GM19467 (cell line): ENCODE data around the gene PUM1.

Experiments
- ATAC-seq: cut with Tn5 transposase; IDR thresholded peaks from one replicate; pipeline ENCODE4 v1.9.1; 2021; ENCODE audit warnings: mild to moderate bottlenecking, moderate library complexity; ENCODE audit not compliant: unreplicated experiment

Gene PUM1

DNA sequence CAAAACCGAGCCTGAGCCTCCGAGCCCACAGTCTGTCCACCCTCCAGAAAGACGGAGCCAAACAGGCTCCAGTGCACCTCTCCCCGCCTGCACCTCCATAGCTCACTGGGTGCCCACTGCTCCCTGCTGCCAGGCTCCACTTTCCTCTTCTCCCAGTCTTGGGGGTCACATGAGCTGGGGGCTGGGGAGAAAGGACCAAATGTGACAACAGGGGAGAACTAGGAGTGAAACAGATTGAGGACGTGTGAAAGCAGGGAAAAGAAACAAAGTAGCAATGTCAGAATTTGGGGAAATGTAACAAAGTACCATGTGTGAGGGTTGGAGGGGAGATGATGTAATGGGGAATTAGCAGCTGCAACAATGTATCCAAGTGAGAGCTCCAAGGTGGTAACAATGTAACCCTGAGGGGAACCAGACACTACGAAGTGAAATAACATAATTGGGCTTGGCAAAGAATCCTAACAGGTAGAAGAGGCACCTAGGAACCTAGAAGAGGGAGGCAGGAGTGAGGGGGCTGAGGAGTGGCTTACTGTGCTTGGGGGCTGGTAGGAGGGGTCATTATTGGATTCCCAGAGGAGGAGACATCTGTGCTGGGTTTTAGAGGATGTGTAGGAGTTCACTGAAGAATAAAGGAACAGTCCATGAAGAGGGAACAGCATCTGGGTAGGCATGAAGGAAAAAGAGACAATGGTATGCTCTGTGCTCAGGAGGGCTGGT is 169.4 kb downstream of the PUM1 start:
- no peak for ATAC-seq

DNA sequence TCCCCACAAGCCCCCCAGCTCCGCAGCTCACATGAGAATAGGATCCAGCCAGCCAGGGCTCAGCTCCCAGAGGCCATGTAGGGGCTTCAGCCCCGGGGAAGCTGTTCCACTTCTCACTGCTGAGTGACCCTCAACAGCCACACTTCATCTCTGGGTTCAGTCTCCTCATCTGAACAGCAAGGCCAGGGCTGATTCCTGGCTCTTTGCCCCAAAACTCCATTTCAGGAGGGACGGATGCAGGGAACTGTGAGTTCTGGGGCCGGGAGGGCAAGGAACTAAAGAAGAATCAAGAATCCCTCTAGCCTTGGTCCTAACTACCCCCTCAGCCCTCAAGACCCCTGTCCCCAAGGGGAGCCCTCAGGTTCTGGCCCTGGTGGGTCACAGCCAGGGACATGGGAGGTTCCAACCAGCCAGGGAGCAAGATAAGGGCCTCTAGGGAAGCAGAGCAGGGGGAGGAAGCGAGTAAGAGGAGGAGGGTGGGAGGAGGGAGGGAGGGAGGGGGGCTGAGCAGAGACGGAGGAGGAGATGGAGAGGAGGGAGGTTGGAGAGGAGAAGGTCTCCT is 170.1 kb downstream of the PUM1 start:
- ATAC-seq: no peak

GRCh38 chr1:30894508-30894973 is 171.0 kb downstream of the PUM1 start:
- ATAC-seq: no peak

DNA sequence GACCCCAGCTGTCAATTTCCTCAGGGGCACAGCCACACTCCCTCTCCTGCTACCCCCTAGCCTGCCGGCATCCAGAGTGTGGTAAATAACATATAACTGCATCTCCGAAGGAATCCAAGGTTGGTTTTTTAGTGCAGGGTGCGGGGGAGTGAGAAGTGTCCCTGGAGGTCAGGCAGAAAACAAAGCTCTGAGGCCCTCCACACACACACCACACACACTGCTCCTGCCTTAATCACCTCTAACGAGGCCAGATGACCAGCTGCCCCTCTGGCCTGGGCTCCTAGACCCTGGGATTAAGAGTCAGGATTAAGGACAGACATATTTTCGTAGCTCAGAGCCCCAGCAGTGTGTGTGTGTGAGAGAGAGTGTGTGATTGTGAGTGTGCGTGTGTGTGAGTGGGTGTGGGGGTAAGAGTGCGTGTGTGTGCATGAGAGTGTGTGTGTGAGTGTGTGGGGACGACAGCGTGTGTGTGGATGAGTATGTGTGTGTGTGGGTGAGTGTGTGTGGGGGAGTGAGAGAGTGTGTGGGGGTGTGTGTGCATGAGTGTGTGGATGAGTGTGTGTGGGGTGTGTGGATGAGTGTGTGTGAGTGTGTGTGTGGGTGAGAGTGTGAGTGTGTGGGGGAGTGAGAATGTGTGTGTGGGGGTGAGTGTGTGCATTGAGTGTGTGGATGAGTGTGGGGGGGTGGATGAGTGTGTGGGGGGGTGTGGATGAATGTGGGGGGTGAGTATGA is 171.6 kb downstream of the PUM1 start:
- no peak for ATAC-seq

DNA sequence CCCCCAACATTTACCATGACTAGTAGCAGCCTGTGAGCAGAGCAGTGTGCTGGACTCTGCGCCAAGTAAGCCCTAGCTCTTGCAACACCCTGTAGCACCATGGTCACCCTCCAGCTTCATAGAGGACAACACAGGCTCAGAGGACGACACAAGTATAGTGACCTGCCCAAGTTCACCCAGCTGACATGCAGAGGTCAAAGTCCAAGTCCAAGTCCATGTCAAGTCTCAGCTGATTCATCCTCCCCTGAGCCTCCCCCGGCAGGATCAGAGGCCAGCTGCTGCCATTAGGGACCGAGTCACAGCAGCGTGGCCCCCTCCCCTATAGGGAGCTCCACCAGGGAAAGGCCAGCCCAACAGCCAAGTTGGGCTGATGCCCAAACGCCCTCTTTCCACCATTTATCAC is 172.8 kb downstream of the PUM1 start:
- no peak for ATAC-seq

- no peak for ATAC-seq
These were observed 174.3 kb downstream of the PUM1 start for GRCh38 chr1:30891227-30891552.

DNA sequence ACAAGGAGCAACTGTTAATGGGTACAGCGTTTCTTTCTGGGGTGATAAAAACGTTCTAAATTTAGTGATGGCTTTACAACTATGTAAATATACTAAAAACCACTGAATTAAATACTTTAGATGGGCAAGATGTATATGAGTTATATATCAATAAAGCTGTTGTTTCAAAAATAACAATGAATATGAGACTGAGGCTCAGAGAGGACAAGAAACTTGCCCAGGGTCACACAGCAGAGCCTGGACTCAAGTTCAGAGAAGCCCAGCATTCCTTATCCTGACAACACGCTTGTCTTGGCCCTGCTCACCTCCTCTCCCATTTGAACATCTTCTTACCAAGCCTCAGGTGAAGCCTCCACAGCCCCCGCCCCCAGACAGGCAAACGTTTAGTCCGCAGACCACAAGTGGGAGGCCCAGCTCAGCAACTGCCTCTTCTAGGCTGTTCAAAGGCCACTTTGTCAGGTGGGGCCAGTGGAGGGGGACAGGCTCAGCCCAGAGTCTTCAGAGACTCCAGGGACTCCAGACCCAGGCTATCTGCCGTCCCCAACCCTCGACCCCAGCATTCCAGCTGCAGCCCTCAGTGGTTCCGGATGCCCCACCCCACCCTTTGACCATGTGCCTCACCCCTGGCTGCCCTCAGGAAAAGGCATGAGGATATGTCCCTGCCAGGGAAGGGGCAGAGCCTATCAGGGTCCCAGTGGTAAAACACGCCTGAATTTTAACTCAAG is 174.9 kb downstream of the PUM1 start:
- no peak for ATAC-seq

- ATAC-seq: no peak
These were observed 176.0 kb downstream of the PUM1 start for GRCh38 chr1:30889511-30889910.

DNA sequence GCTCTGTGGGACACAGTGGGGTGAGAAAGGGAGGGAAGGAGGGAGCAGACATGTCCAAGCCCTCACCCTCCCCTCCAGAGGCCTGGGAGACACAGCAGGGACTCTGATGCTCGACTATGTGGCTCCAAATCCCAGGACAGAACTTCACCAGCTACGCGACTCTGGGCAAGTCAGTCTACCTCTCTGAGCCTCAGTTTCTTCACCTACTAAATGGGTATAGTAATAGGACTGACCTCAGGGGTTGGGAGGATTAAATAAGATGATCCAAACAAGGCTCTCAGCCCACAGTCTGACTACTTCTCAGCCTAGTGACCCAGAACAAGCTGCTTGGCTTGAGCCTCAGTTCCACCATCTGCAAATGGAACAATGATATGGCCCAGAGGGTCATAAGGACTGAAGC is 176.5 kb downstream of the PUM1 start:
- ATAC-seq: no peak

- no peak for ATAC-seq
These were observed 177.1 kb downstream of the PUM1 start for GRCh38 chr1:30888391-30888790.

DNA sequence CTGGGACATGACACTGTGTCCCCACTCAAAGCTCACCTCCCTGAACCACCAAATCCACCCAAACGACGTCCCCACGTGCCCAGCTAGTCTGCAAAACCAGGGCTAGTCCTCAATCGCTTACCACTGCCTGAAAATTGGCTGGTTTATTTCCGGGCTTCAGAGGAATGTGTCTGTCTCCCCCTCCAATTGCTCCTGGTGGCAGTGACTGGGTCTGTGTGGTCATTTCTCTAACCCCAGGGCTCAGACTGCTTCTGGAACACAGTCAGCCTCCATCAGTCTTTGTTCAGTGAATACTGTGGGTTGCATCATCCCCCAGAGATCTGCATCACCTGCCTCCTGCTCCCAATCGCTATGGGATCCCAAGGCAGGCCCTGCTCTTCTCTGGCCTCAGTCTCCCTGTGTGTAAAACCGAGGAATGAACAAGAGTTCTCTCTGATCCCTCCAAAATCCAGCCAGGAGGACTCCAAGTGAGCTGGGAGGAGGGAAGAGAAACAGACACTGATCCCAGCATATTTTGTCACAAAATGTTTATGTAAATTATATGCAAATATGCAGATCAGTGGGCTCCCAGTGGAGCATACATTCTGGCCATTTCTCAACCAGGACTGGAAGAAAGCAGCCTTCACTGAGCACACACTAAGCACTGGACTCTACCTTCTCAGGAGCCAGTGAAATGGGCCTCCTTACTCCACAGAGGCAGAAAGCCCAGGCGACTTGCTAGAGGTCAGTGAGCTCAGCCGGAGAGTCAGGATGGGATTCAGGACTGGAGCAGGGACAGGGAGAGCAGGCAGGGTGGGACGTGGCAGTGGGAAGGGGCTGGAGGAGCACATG is 177.8 kb downstream of the PUM1 start:
- ATAC-seq: no peak

DNA sequence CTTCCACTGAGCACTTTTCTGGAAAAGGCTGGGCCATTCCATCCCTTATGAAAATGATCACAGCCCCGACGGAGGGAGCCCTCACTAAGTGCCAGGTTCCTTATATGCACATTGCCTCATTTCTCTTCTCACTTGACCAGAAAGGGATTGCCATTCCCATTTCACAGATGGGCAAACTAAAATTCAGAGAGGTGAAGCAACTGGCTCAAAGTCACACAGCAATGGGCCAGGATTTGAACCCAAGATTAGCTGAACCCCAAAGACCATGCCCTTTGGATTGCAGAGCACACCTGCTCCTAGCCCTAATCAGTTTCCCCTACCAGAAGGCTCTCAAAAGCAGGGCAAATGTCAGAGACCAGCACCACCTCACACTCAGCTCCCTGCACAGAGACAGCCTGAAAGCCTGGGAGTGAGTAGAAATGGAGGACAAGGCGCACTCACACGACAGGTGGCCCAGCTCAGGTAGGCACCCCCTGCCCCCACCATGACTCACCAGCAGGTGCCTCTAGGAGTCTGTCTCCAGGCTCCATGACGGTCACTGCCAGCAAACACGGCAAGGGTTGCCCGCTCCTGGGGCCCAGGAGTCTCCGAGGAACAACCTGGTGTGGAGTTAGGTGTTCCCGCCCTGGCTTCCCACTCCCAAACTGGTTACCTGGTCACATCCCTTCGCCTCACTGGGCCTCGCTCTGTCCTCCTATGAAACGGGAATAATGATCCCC is 178.6 kb downstream of the PUM1 start:
- no peak for ATAC-seq

- ATAC-seq: no peak
These were observed 179.7 kb downstream of the PUM1 start for GRCh38 chr1:30885570-30886522.

DNA sequence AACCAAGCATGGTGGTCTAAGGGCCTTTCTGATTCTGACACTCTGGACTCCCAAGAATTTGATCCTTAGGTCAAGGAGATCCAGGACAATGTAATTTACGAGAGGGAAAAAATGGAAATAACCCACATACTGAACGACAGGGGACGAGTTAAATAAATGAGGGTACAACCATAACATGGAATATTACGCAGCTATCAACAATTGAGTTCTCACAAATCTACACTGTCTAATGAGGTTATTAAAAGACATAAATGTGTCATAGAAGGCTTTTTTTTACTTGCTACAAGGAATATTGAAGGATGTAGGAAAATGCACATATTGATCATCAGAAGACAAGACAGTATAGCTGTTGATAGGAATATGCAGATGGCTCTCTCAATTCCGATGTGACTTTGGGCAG is 180.8 kb downstream of the PUM1 start:
- no peak for ATAC-seq

- no peak for ATAC-seq
These were observed 181.9 kb downstream of the PUM1 start for GRCh38 chr1:30883389-30884172.

GRCh38 chr1:30882678-30883388 is 182.7 kb downstream of the PUM1 start:
- ATAC-seq: no peak
